Neural progenitor cell (in vitro differentiated cells): ENCODE results near the gene PPP2R2C. TPM values are rescaled to one million over a fixed set of nuclear protein-coding genes. Genes with fewer than 3 reads are reported as not detected.

Source experiments
- DNase-seq: peaks from one replicate; pipeline ENCODE4 v3.0.0-alpha.2; 2016; ENCODE audit warnings: low spot score
- H2AFZ ChIP-seq: fragments of 200-600 bp; sonication (generic); replicated peaks from 2 replicates; pipeline ENCODE4 v1.6.1; 2016; ENCODE audit warnings: antibody characterized with exemption
- H3F3A ChIP-seq: fragments of 200-600 bp; sonication (generic); 2 replicates; pipeline ENCODE4 v1.6.1; 2016; ENCODE audit warnings: antibody characterized with exemption, low read depth
- H3K27ac ChIP-seq: fragments of 200-600 bp; sonication (generic); 2 replicates; pipeline ENCODE4 v1.5.1; 2016; ENCODE audit warnings: mild to moderate bottlenecking
- H3K27me3 ChIP-seq: fragments of 200-600 bp; sonication (generic); 2 replicates; pipeline ENCODE4 v1.6.1; 2016; ENCODE audit warnings: mild to moderate bottlenecking, moderate library complexity
- H3K36me3 ChIP-seq: fragments of 200-600 bp; sonication (generic); 2 replicates; pipeline ENCODE4 v1.5.1; 2016
- H3K4me1 ChIP-seq: fragments of 200-600 bp; sonication (generic); 2 replicates; pipeline ENCODE4 v1.6.1; 2016; ENCODE audit warnings: mixed run types
- H3K4me2 ChIP-seq: fragments of 200-600 bp; sonication (generic); 2 replicates; pipeline ENCODE4 v1.6.1; 2016
- H3K4me3 ChIP-seq: fragments of 200-600 bp; sonication (generic); 2 replicates; pipeline ENCODE4 v1.5.1; 2016
- H3K79me2 ChIP-seq: fragments of 200-600 bp; sonication (generic); 2 replicates; pipeline ENCODE4 v1.6.1; 2016; ENCODE audit warnings: low read depth
- H3K9ac ChIP-seq: fragments of 200-600 bp; sonication (generic); 2 replicates; pipeline ENCODE4 v1.6.1; 2016
- H3K9me3 ChIP-seq: fragments of 200-600 bp; sonication (generic); 2 replicates; pipeline ENCODE4 v1.5.1; 2016; ENCODE audit warnings: low read depth
- H4K20me1 ChIP-seq: fragments of 200-600 bp; sonication (generic); 2 replicates; pipeline ENCODE4 v1.6.1; 2016; ENCODE audit warnings: low read depth
- H3K27ac Mint-ChIP-seq: 3 replicates; pipeline ENCODE4 v1.8.0; 2021; ENCODE audit warnings: mixed read lengths
- H3K27me3 Mint-ChIP-seq: 2 replicates; pipeline ENCODE4 v1.8.0; 2022; ENCODE audit warnings: low read depth, mild to moderate bottlenecking, inconsistent platforms, moderate library complexity, mixed read lengths; ENCODE audit not compliant: insufficient read depth
- H3K36me3 Mint-ChIP-seq: 3 replicates; pipeline ENCODE4 v1.8.0; 2021; ENCODE audit warnings: mixed read lengths
- H3K4me1 Mint-ChIP-seq: 3 replicates; pipeline ENCODE4 v1.8.0; 2021; ENCODE audit warnings: mixed read lengths
- H3K4me3 Mint-ChIP-seq: 3 replicates; pipeline ENCODE4 v1.8.0; 2021; ENCODE audit warnings: mild to moderate bottlenecking, moderate library complexity, mixed read lengths
- H3K9me3 Mint-ChIP-seq: 3 replicates; pipeline ENCODE4 v1.8.0; 2020; ENCODE audit warnings: mixed read lengths
- CTCF ChIP-seq: fragments of 200-600 bp; sonication (generic); IDR thresholded peaks from 2 replicates; pipeline ENCODE4 v1.5.1; 2017; ENCODE audit warnings: antibody characterized with exemption, mild to moderate bottlenecking
- EZH2 ChIP-seq: fragments of 200-600 bp; sonication (generic); IDR thresholded peaks from 2 replicates; pipeline ENCODE4 v1.6.1; 2017; ENCODE audit warnings: antibody characterized with exemption, mild to moderate bottlenecking, moderate library complexity
- EZH2phosphoT487 ChIP-seq: fragments of 200-600 bp; sonication (generic); IDR thresholded peaks from 2 replicates; pipeline ENCODE4 v1.6.1; 2017; ENCODE audit warnings: antibody characterized with exemption
- total RNA-seq: library from RNA; depleted of rRNA; stranded (reverse); fragments of >200 nt; gene quantifications from 2 replicates; pipeline ENCODE4 v1.2.3, GENCODE V29; 2015; ENCODE audit warnings: low replicate concordance

PPP2R2C gene
- total RNA-seq, 1 donor from 2014 or later, result 3.5 TPM

- Mint-ChIP-seq H3K4me3 (no peak overlapping the region), H3K36me3 (no peaks in the 10 kb centered on the region), H3K9me3 (peaks cover 2% of the 10 kb centered on the region), H3K4me1 (peaks cover 16% of the 10 kb centered on the region), H3K27me3 (peaks cover 23% of the 10 kb centered on the region), H3K27ac (no peak overlapping the region)
- Histone ChIP-seq H3K27me3 (no peaks in the 10 kb centered on the region), H3K27ac (no peak overlapping the region), H3K36me3 (no peaks in the 10 kb centered on the region), H3K9ac (no peak overlapping the region), H3K79me2 (no peaks in the 10 kb centered on the region), H3K9me3 (no peaks in the 10 kb centered on the region), H2AFZ (no peak overlapping the region), H3K4me3 (no peak overlapping the region), H3K4me2 (no peak overlapping the region), H3K4me1 (peaks cover 6% of the 10 kb centered on the region), H4K20me1 (no peaks in the 10 kb centered on the region), H3F3A (no peaks in the 10 kb centered on the region)
- no peak for TF ChIP-seq CTCF
- TF ChIP-seq EZH2phosphoT487, result no peak
- TF ChIP-seq EZH2, result no peak
- no peak for DNase-seq
These were observed 25.4 kb upstream of the PPP2R2C start for GRCh38 chr4:6497796-6498195.

DNA sequence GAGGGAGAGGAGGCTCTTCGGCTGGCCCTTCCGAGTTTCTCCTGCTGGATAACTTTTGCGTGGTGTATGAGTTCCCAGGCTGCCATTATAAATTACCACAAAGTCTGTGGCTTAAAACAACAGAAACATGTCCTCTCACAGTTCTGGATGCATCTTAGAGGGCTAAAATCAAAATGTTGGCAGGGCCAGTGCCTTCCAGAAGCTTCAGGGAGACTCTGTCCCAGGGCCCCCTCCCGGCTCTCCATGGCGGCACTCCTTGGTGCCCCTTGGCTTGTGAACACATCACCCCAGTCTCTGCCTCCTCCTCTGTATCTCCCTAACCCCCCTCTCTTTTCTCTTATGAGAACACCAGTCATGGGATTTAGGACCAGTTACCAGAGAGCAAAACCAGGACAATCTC lies 23.3 kb upstream of the PPP2R2C start:
- Mint-ChIP-seq H3K27ac (no peak overlapping the region), H3K27me3 (peaks cover 18% of the 10 kb centered on the region)
- no peaks in the 10 kb centered on the region for H3K79me2 ChIP-seq

GRCh38 chr4:6495296-6495590 lies 22.8 kb upstream of the PPP2R2C start:
- Mint-ChIP-seq H3K9me3 (peaks cover 6% of the 10 kb centered on the region), H3K36me3 (no peaks in the 10 kb centered on the region), H3K4me3 (no peak overlapping the region), H3K27ac (no peak overlapping the region), H3K4me1 (peaks cover 16% of the 10 kb centered on the region), H3K27me3 (peaks cover 15% of the 10 kb centered on the region)
- no peaks in the 10 kb centered on the region for H3K36me3 ChIP-seq
- no peaks in the 10 kb centered on the region for H3K79me2 ChIP-seq
- H3K27me3 ChIP-seq, result no peaks in the 10 kb centered on the region
- no peak overlapping the region for H3K4me2 ChIP-seq
- H3K9me3 ChIP-seq, result no peaks in the 10 kb centered on the region
- H3K4me3 ChIP-seq, result no peak overlapping the region
- no peak overlapping the region for H3K9ac ChIP-seq
- no peak overlapping the region for H2AFZ ChIP-seq
- no peak for DNase-seq
- no peak for TF ChIP-seq EZH2phosphoT487
- no peak for TF ChIP-seq EZH2
- TF ChIP-seq CTCF, result no peak
- no peak overlapping the region for H3K27ac ChIP-seq
- H3F3A ChIP-seq, result no peaks in the 10 kb centered on the region
- peaks cover 6% of the 10 kb centered on the region for H3K4me1 ChIP-seq
- H4K20me1 ChIP-seq, result no peaks in the 10 kb centered on the region

More for the DNA sequence above, 23.3 kb upstream of the PPP2R2C start:
- Histone ChIP-seq H2AFZ (no peak overlapping the region), H3K9ac (no peak overlapping the region), H3F3A (no peaks in the 10 kb centered on the region), H3K36me3 (no peaks in the 10 kb centered on the region), H4K20me1 (no peaks in the 10 kb centered on the region), H3K27ac (no peak overlapping the region), H3K9me3 (no peaks in the 10 kb centered on the region), H3K4me2 (no peak overlapping the region), H3K4me1 (peaks cover 6% of the 10 kb centered on the region), H3K27me3 (no peaks in the 10 kb centered on the region), H3K4me3 (no peak overlapping the region)
- TF ChIP-seq EZH2 (no peak), EZH2phosphoT487 (no peak), CTCF (no peak)
- no peaks in the 10 kb centered on the region for H3K36me3 Mint-ChIP-seq
- peaks cover 6% of the 10 kb centered on the region for H3K9me3 Mint-ChIP-seq
- no peak for DNase-seq
- peaks cover 16% of the 10 kb centered on the region for H3K4me1 Mint-ChIP-seq
- no peak overlapping the region for H3K4me3 Mint-ChIP-seq
